HG03066 (cell line): ENCODE data around the gene CDH4.

ENCODE experiments used
- ATAC-seq: cut with Tn5 transposase; IDR thresholded peaks from one replicate; pipeline ENCODE4 v1.9.1; 2021; ENCODE audit warnings: low read depth; ENCODE audit not compliant: unreplicated experiment

CDH4 gene

GRCh38 chr20:61634376-61635145 is 382.5 kb downstream of the CDH4 start:
- no peak for ATAC-seq

- ATAC-seq: no peak
These were observed 383.8 kb downstream of the CDH4 start for GRCh38 chr20:61635721-61636455.

- ATAC-seq: no peak
These were observed 384.6 kb downstream of the CDH4 start for GRCh38 chr20:61636531-61637116.

GRCh38 chr20:61638802-61639585 is 386.9 kb downstream of the CDH4 start:
- ATAC-seq: no peak

GRCh38 chr20:61640131-61640870 is 388.2 kb downstream of the CDH4 start:
- ATAC-seq: no peak

GRCh38 chr20:61640871-61641245 is 388.8 kb downstream of the CDH4 start:
- ATAC-seq: no peak

GRCh38 chr20:61643656-61644377 is 391.8 kb downstream of the CDH4 start:
- no peak for ATAC-seq

GRCh38 chr20:61644378-61645076 is 392.5 kb downstream of the CDH4 start:
- no peak for ATAC-seq

GRCh38 chr20:61645732-61646131 is 393.7 kb downstream of the CDH4 start:
- no peak for ATAC-seq

GRCh38 chr20:61646453-61646852 is 394.4 kb downstream of the CDH4 start:
- no peak for ATAC-seq

- ATAC-seq: no peak
These were observed 394.9 kb downstream of the CDH4 start for GRCh38 chr20:61646986-61647385.

- no peak for ATAC-seq
These were observed 395.6 kb downstream of the CDH4 start for GRCh38 chr20:61647702-61648101.

GRCh38 chr20:61649105-61649859 is 397.2 kb downstream of the CDH4 start:
- no peak for ATAC-seq

- no peak for ATAC-seq
These were observed 397.8 kb downstream of the CDH4 start for GRCh38 chr20:61649860-61650162.

GRCh38 chr20:61650912-61651733 is 399.1 kb downstream of the CDH4 start:
- ATAC-seq: no peak

GRCh38 chr20:61652146-61652545 is 400.1 kb downstream of the CDH4 start:
- no peak for ATAC-seq

- ATAC-seq: no peak
These were observed 402.7 kb downstream of the CDH4 start for GRCh38 chr20:61654726-61655125.

- no peak for ATAC-seq
These were observed 403.5 kb downstream of the CDH4 start for GRCh38 chr20:61655591-61655990.
